H1 (cell line): ENCODE results near the gene CHST11. TPM values are rescaled to one million over a fixed set of nuclear protein-coding genes. Genes with fewer than 3 reads are reported as not detected.

ENCODE experiments used
- ATF3 ChIP-seq: IDR thresholded peaks from 2 replicates; pipeline ENCODE4 v1.6.1; 2011; ENCODE audit warnings: low read depth, mild to moderate bottlenecking, low read length; ENCODE audit not compliant: insufficient read depth
- CHD2 ChIP-seq: IDR thresholded peaks from 2 replicates; pipeline ENCODE4 v1.6.1; 2012; ENCODE audit warnings: low read length, improper control_type of control experiment
- CTBP2 ChIP-seq: IDR thresholded peaks from 2 replicates; pipeline ENCODE4 v1.7.0; 2011; ENCODE audit warnings: borderline replicate concordance, mild to moderate bottlenecking, moderate library complexity, mixed read lengths, low read length; ENCODE audit not compliant: insufficient read depth, insufficient read length
- JUND ChIP-seq: IDR thresholded peaks from 2 replicates; pipeline ENCODE4 v1.6.1; 2011; ENCODE audit warnings: mild to moderate bottlenecking, improper control_type of control experiment, low read length
- NRF1 ChIP-seq: IDR thresholded peaks from 2 replicates; pipeline ENCODE4 v1.6.1; 2011; ENCODE audit warnings: mild to moderate bottlenecking, low read depth, low read length, improper control_type of control experiment
- RAD21 ChIP-seq, 2 experiments: IDR thresholded peaks in 1 of 2; conservative IDR thresholded peaks in 1 of 2; 2 replicates each; pipeline ENCODE4 v1.6.1; 2011; ENCODE audit warnings: low read depth in 2 of 2, low read length in 2 of 2, improper control_type of control experiment in 1 of 2, inconsistent platforms in 1 of 2, mild to moderate bottlenecking in 1 of 2, moderate library complexity in 1 of 2
- RNF2 ChIP-seq: fragments of 200-900, 300-1000 bp; sonication (generic); IDR thresholded peaks from 2 replicates; pipeline ENCODE4 v1.7.1; 2016; ENCODE audit warnings: borderline replicate concordance, low read depth, mild to moderate bottlenecking, antibody characterized with exemption, low read length; ENCODE audit not compliant: poor library complexity, severe bottlenecking; ENCODE audit errors: missing control alignments
- polyA plus RNA-seq, 7 experiments: library from polyadenylated mRNA; depleted of rRNA in 3 of 7; stranded (reverse) in 5 of 7; unstranded in 2 of 7; fragments of >200 nt in 5 of 7; fragments of 200-250 nt in 2 of 7; gene quantifications; 1 replicate in 5 of 7; 2 replicates in 1 of 7; 4 replicates in 1 of 7; pipeline versions ENCODE4 v1.2.1 to v1.2.3, GENCODE V29; 2011 to 2013; ENCODE audit warnings: missing spikeins in 2 of 7, mixed read lengths in 2 of 7
- total RNA-seq: library from RNA; stranded (reverse); fragmentation: NEBNext Ultra II Directional; extraction: Animal tissue kit (Norgen Biotek cat#: 25700); gene quantifications from 2 replicates; pipeline ENCODE4 v1.2.1, GENCODE V29; 2021

Gene CHST11
- total and polyA plus RNA-seq, 2 of the 8 experiments (the other 6 are each of a cell fraction or from before 2014, with no cell fraction given) = 14.4 to 20.8 TPM

- TF ChIP-seq NRF1 (no peak), JUND (no peak), RAD21 (IDR thresholded peaks at IDR 0.05 in 1 of 2, conservative IDR thresholded peaks at IDR 0.05 in 1 of 2; ENCODE audit: low read depth in 2 of 2, low read length in 2 of 2) (no peak), RNF2 (no peak), CTBP2 (no peak), ATF3 (no peak), CHD2 (no peak)
Measured at GRCh38 chr12:104446646-104447421, 9.9 kb upstream of the CHST11 start (continued).
